GM19468 (cell line): ENCODE measurements around the gene HOMEZ.
A peak's percentile ranks its signal among the peaks of the same experiment; 100 is the strongest.

ENCODE experiments used
- ATAC-seq: cut with Tn5 transposase; IDR thresholded peaks from one replicate; pipeline ENCODE4 v1.9.1; 2021; ENCODE audit warnings: mild to moderate bottlenecking, moderate library complexity, moderate number of reproducible peaks; ENCODE audit not compliant: unreplicated experiment; ENCODE audit errors: extremely low read depth

HOMEZ gene

DNA sequence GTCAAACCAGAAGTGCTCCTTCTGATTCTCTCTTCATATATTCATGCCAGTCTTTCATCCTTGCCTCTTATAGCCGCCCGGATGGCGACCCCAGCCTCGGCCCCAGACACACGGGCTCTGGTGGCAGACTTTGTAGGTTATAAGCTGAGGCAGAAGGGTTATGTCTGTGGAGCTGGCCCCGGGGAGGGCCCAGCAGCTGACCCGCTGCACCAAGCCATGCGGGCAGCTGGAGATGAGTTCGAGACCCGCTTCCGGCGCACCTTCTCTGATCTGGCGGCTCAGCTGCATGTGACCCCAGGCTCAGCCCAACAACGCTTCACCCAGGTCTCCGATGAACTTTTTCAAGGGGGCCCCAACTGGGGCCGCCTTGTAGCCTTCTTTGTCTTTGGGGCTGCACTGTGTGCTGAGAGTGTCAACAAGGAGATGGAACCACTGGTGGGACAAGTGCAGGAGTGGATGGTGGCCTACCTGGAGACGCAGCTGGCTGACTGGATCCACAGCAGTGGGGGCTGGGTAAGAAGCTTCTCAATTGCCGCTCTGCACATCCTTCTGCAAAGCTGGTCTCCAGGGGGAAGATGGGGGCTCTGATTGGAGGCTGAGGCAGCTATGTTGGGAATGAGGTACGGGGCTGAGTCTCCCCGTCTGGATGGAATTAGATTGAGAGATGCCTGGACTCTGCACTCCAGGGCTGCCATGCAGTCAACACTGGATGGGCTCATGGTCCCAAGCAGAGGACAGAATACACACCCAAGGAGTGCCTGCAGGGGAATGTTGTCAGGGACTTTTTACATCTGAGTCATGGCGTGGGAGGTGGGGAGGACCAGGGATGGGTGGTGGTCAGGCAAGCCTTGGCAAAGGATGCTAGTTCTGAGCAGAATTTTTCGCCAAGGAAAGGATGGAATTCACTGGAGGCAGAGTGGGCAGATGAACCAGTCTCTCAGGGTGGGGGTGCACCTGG lies 22.0 kb upstream of the HOMEZ start:
- ATAC-seq = no peak

DNA sequence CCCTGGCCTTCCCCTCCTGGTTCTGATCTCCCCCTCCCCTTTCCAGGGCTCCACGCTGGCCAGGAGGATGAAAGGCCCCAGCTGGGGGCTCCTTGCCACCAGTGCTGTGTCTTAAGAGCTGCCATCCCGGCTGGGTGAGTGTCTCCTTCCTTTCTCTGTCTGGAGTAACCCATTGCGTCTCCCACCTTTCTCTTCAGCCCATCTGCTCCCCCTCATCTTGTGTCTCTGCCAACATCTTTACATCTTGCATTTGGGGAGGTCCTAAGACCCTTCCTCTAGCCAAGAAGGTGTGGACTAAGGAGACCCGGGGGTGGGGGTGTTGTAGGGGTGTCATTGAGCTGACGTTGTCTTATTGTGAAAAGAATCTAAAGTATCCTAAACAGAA lies 21.2 kb upstream of the HOMEZ start:
- ATAC-seq = no peak

DNA sequence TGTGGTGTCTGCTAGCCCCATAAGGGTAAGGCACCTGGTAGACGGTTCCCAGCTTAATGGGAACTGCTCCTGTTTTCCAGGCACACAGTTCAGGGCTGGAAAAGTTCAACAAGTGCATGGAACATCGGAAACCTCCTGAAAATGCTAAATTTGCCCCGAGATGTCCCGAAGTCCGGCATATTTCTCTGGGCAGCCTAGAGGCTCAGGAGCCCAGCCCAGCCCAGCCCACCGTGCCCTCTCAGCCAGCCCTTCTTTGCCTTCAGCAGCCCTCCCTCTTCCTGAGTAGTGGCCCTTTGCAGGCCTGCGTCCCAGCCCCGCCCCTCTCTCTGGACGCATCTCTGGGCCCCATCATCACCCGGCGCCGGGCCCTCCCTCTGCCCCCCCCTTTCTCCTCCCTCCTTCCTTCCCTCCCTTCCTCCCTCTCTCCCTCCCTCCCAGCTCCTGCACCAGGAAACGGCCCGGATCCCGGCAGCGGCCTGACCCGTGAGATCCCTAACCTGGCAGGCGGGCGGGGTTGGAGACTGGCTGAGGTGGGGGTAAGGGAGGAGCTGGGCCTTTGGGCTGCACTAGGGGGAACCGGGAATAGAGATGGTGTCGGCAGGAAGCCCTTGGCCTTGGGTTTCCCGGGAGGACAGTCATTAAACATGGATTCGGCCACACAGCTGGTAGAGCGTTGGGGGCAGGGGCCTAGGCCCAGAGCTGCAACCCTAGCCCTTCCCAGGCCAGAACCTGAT lies 20.6 kb upstream of the HOMEZ start, which contains the start of gene BCL2L2:
BCL2L2 (plus strand) TSS at position 422 of the 734 bp plus-strand sequence. CDS start 935 bp downstream, outside the sequence.
- ATAC-seq = no peak

DNA sequence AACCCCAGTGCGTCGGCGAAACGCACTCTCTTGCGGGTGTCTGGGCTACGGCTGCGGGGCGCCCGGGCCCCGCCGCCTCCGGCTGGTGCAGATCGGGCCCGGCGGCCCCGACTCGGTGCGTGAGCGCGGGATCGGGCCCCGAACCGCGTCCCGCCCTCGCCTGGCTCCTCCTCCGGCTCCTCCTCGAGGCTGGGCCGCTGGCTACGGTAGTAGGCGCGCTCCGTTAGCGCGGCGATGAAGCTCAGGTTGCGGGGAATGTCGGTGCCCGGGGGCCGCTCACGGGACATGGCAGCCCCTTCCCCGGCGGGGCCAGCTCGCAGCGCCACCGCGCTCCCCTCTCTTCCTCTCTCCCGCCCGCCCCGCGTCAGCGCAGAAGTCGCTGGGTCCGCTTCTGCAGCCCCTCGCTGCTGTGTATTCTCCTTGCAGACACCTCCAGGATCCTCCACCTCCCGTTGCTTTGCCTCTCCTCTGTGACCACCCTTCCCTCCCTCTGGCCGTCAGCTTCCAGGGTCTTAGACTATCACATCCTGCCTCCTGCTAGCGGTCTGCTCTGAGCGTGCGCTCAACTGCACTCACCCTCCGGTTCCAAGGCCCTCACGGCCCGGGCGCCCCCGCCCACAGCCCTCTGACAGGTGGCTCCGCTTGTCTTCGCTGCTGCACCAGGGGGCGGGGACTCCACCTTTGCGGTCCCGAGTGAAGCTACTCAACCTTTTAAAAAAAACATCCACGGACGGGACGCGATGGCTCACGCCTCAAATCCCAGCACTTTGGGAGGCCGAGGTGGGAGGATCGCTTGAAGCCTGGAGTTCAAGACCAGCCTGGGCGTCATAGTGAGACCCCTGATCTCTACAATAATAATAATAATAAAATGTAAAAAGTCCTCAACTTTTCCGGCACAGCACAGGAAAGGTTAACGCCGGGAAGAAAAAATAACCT lies 16.6 kb upstream of the HOMEZ start, which contains the start of gene PPP1R3E:
PPP1R3E (minus strand) TSS at position 570 of the 936 bp plus-strand sequence; CDS start at position 287, 283 bp downstream.
- ATAC-seq = no peak

DNA sequence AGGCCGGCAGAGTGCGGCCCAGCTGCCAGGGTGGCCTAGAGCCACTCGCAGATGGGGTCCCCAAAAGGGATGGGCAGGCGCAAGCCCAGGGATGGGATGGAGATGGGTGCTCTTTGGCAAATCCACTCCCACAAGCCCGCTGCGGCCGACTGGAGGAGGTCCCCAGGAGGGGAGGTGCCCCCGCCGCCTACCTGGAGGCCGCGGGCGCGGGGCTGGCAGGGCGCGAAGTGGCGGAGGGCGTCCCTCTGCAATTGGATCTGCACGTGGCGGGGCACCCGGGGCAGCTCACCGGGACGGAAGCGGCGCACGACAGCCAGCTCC lies 16.0 kb upstream of the HOMEZ start:
- no peak for ATAC-seq

DNA sequence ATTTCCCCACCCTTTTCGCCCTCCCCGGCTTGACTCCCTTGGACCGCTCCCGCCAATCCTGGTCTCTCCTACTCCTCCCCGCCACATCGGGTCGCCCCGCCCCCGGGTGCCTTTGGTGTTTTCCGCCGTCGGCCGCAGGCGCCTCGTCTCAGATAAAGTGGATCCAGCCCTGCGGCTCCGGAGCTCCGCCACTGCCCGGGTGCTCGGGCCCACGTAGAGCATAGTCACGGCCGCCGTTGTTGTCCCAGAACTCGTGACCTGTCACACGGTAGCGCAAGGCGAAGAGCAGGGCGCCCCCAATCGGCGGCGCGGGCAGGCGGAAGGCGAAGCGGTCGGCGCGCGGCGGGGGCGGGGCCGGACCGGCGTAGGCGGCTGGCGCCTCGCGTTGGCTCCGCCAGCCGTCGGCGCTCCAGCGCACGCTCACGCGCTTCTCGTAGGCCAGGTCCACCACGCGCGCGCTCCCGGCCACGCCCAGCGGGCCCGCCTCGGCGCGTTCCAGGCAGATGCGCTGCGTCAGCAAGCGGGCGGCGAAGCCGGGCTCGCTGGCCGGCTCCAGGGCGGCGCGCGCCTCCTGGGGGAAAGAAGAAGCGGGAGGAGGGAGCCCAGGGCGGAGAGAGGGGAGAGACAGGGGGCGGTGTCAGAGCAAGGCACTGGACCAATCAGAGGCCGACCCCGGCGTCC lies 15.5 kb upstream of the HOMEZ start:
- peak; percentile 77 for ATAC-seq

DNA sequence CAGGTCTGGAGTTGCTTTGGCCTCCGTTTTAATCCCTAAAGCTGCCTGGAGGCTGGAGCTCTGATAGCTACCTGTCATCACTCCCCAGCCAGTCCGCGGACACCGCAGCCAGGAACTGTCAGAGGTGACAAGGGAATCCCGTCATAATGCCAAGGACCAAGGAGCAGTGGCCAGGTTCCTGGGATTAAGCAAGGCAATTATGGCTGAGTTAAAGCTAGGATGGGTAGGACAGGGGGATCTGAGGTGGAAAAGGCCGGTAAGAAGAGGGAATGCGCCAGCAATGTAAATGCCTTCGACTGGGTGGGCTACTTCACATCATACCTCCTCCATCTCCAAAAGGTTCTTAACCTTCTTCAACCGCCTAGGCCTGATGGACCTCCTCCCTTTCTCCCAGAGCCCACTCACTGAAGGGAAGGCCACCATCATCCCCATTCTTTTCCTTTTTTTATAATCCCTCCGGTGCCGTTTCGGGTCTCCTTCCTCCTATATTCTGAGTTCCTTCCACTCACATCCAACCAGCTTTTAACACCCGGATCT lies 14.8 kb upstream of the HOMEZ start:
- ATAC-seq = no peak

DNA sequence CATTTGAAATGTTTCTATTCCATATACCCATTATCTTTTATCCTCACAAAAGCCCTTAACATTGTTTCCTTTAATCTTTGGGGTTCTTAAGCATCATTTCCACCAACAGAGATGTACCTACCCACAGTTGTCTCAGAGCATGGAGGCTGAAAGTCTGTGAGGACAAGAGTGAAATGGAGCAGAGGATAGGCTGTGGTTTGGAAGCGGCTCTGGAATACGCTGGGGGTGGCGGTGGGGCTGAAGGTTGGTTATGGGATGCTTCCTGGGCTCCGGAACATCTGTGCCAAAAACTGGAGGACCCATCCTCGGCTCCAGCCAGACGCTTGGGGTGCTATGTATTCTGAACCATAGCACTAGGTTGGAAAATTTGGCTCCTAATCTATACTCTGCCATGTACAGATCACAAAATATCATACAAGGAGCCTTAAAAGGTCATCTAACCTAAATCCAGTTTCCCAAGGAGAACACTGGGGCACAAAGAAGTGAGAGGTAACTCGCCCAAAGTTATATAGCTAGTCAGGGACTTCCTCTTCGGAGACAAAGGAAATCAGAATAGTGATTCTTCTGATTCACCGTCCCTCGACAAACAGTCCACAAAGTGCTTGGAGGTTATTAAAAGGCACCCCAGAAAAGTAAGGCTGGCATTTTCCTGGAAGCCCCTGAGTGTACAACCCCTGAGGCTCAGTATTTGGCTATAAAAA lies 14.2 kb upstream of the HOMEZ start:
- no peak for ATAC-seq

DNA sequence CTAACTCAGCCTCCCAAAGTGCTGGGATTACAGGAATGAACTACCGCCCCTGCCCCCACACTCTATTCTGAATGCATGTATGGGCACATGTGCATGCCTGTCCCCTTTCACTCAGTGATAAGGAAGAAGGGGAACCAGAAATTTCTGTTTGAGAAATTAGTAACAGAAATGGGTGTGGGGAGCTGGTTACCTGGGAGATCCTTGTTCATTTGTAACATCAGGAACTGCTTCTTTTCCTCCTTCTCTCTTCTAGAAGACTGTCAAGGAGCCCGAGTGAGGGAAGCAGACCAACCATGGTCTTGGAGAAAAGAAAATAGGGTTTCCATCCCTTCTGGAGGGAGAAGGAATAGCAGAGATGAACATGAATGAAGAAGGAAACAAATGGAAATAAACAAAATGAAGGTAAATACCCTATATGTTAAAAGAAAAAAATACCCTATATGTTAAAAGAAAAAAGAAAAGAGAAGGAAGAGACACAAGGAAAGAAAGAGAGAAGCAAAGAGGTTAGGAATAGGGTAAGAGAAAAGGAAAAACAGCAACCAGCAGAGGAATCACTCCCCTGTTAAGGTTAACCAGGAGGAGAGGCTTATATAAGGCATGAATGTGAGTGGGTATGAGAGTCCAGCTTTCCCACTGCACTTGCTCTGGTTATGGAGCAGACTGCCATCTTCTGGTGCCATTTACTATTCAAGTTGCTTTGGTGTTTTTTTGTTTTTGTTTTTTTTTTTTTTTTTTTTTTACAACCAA lies 13.5 kb upstream of the HOMEZ start:
- ATAC-seq = no peak

DNA sequence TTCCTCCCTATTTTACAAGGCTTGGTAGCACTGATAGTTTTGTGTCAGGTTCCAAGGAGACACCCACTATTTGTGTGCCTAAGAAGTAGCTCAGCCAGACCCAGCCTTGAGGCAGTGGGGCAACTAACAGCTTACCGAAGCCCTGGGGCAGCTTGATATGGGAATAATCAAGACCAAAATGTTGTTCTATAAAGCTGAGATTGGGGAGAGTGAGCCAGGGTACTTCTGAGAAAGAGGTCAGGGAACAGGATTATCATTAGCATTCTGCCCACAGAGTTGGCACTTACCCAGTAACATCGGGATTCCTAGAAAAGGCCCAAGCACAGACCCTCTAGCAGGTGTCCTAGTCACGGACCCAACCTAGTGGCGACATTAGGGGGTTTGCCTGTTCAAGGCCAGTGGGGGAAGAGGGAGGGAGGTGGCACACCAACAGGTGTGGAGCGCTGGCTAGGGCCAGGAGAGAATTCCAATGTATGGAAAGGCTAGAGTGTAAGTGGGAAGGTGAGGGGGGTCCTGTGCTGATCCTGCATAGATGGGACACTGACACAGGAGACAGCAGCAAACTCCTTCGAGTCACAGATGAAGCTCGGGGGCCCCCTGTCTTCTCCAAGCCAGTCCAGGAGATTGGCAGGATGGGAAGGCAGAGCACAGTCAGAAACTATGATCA lies 11.8 kb upstream of the HOMEZ start:
- no peak for ATAC-seq

DNA sequence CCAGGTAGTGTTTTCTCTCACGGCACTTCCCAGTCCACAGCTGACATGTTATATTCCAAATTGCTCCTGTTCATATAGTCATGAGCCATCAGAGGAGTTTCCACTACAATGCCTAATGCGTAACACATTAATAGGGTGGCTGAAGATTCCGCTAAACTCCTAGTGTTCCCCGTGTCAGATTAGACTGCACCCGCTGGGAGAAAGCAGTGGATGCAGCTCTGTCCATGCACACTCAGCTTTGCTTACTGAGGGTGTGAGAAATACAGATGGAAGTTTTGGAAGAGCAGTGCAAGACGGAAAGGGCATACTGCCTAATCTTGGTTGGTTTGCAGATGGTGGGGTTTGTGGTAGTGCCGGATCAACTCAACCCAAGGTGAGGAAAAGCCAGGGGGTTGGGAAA lies 11.2 kb upstream of the HOMEZ start:
- no peak for ATAC-seq

DNA sequence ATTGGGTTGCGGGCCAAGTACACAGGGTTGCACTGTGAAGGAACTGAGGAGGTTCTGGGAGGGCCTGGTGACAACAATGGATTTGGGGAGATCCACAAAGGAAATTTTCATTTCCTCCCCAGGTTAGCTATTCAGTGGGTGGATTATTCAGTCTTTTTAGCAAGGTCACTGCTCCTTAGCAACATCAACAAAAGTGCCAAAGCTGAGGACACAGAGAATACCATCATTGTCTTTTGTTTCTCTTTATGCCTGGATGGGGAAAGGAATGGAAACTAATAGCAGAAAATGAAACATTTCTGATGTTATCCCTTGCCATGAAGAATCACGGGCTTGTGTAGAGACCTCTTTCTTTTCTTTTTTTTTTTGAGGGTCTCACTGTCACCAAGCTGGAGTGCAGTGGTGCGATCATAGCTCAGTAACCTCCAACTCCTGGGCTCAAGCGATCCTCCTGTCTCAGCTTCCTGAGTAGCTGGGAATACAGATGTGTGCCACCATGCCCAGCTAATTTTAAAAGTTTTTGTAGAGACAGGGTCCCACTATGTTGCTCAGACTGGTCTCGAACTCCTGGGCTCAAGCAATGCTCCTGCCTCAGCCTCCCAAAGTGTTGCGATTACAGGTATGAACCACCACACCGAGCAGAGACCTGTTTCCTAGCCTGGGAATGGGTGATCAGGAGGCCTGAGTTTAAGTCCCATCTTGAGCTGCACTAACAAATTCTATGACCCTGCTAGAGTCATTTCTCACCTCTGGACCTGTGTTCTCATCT lies 10.3 kb upstream of the HOMEZ start:
- no peak for ATAC-seq

DNA sequence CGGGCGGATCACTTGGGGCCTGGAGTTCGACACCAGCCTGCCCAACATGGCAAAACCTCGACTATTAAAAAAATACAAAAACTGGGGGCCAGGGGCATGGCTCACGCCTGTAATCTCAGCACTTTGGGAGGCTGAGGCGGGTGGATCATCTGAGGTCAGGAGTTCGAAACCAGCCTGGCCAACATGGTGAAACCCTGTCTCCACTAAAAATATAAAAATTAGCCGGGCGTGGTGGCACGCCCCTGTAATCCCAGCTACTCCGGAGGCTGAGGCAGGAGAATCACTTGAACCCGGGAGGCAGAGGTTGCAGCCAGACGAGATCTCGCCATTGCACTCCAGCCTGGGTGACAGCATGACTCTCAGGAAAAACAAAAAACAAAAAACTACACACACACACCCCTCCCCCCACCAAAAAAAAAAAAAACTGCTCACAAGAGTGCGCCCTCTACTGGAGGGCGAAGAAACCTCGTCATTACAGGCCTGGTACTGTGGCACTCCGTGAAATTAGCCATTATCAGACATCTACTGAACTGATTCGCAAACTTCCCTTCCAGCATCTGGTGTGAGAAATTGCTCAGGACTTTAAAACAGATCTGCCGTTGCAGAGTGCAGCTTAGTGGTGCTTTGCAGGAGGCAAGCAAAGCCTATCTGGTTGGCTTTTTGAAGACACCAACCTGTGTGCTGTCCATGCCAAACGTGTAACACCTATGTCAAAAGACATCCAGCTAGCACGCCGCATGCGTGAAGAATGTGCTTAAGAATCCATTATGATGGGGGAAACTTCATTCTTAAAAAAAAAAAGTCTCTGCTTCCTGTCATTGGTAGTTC lies 9.0 kb upstream of the HOMEZ start:
- ATAC-seq = no peak

DNA sequence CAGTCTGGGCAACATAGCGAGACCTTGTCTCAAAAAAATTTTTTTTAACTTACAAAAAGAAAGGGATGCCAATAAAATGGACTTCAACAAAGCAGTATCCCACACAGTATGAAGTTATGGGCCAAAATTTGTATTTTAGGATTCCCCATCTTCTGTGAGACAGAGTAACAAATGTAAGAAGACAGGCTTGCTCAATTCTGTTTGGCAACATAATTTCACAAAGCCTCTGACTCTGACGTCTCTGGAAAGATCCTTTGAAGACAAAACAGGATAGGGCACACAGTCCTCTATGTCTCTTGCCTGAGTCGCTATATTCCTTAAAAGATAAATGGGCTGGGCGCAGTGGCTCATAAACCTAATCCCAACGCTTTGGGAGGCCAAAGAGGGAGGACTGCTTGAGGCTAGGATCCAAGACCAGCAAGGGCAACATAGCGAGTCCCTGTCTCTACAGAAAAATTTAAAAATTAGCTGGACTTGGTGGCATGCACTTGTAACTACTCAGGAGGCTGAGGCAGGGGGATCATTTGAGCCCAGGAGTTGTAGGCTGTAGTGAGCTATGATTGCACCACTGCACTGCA lies 1.1 kb upstream of the HOMEZ start:
- no peak for ATAC-seq

DNA sequence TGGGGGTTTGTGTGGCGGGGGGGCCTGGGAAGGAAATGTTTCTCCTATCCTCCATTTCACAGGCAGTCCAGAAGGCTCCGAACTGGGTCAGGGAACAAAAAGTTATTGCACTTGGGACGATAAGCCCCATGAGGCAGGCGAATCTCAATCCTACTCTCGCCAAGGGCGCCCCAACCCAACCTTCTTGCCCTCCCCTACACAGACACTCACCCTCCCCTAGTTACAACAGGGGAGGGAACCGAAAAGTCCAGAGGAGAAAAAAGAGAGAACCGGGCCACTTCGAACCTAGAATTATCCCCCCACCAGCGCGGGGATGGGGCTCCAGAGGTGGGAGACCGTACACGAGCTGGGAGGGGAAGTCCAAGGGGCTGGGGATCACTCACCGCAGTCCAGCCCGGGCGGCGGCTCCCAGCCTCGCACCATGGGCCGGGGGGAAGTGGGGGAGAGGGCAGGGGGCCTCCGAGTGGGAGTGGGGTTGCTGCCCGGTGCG lies 357 bp downstream of the HOMEZ start:
- ATAC-seq = no peak
